Measurements from ENCODE around the gene SPARC.

- TF ChIP-seq, protein P1, sequence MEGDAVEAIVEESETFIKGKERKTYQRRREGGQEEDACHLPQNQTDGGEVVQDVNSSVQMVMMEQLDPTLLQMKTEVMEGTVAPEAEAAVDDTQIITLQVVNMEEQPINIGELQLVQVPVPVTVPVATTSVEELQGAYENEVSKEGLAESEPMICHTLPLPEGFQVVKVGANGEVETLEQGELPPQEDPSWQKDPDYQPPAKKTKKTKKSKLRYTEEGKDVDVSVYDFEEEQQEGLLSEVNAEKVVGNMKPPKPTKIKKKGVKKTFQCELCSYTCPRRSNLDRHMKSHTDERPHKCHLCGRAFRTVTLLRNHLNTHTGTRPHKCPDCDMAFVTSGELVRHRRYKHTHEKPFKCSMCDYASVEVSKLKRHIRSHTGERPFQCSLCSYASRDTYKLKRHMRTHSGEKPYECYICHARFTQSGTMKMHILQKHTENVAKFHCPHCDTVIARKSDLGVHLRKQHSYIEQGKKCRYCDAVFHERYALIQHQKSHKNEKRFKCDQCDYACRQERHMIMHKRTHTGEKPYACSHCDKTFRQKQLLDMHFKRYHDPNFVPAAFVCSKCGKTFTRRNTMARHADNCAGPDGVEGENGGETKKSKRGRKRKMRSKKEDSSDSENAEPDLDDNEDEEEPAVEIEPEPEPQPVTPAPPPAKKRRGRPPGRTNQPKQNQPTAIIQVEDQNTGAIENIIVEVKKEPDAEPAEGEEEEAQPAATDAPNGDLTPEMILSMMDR (IDR thresholded peaks at IDR 0.05) = no peak
- TF ChIP-seq EZH2phosphoT487 (IDR thresholded peaks at IDR 0.05) = no peak
Measured at GRCh38 chr5:151673421-151673820, 13.3 kb downstream of the SPARC start.
